Bone marrow (tissue), 2 donors: ENCODE measurements around the gene BTBD7.

Experiments
- DNase-seq, 2 donors: peaks; one replicate each; lab custom pipeline; 2025; lab: John Stamatoyannopoulos, UW

BTBD7 gene

DNA sequence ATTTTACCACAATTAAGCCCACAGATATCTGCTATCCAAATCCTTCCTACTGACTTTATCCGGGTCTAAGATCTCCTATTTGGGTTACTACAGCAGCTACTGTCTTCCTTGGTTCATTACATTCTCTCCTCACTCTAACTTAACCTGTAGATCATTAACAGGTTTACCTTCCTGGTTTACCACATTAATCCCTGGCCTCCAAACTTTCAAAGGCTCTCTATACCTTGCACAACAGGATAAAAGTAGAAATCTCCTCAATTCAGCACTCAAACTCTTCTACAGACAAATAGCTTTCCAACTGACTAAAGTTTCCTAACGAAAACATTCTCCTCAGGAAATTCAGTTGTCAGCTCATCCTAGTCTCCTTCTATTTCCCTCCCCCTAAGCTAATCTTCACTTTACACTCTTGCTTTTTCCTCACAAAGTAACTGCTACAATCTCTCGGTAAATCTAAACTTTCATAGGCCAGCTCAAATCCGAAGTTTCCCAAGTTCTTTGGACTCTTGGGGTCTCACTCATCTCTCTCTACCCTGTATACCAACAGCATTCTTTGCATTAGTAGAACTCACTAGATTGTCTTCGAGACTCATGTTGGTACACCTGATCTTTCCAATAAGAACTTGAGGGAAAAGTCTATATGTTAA, 2.7 kb downstream of the BTBD7 start:
- DNase-seq, result no peak

GRCh38 chr14:93328546-93328945, 4.3 kb downstream of the BTBD7 start:
- no peak for DNase-seq

- no peak for DNase-seq
These were observed 6.6 kb downstream of the BTBD7 start for GRCh38 chr14:93326196-93326595.

DNA sequence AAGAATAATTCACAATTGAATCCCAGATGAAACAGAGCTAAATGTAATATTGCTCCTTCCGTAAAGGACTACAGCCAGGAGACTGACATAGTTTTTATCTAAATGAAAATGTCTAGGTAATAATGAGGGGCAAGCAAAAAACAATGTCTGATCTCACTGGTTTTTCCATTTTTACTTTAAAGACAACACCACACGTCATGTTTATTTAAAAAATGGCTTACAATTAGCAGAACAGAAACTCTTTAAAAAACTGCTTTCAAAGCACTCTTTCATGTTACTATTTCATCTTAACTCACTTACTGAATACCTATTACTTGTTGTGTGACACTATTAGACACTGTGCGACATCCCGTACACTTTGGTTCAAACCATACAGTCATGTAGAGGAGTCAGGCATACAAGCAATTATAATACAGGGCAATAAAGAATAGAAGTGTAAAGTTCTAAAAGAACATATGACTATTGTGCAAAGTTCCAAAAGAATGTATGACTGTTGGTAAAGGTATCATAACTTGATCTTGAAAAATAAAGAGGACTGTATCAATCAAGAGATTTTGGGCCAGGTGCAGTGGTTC, 9.1 kb downstream of the BTBD7 start:
- no peak for DNase-seq

- DNase-seq, result no peak
These were observed 9.8 kb downstream of the BTBD7 start for GRCh38 chr14:93322929-93323599.

DNA sequence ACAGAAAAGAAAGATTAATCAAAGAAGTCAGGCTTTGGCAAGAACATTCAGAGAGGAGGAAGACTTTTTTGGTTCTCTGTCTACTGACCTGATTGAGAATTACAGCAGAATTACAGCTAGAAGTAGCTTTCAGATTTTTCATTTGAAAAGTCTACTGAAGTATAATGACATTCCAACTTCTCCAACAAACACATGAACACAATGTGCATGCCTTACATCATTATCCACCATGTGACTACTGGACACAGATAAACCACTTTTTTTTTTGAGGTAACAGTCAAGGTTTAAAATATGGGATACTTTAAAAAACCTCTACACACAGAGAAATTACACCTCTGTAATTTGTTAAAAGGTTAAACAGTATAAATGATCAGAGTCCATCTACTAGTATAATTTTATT, 12.3 kb downstream of the BTBD7 start:
- no peak for DNase-seq

DNA sequence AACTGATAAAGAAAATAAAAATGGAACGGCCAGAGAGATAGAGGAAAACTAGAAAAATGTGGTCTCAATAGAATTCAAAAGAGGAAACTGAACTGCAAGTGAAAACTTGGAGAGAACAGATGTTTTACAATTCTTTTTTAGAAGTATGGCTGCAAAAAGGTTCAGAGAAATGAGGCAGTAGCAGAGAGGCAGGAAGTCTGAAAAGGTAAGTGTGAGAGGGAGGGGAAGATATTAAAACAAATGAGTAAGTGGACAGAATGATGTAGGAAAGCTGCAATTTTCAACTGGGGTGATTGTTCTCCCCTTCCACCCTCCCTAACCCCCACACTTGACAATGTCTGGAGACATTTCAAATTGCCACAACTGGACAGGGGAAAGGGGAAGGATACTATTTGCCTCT, 12.9 kb downstream of the BTBD7 start:
- DNase-seq, result no peak

DNA sequence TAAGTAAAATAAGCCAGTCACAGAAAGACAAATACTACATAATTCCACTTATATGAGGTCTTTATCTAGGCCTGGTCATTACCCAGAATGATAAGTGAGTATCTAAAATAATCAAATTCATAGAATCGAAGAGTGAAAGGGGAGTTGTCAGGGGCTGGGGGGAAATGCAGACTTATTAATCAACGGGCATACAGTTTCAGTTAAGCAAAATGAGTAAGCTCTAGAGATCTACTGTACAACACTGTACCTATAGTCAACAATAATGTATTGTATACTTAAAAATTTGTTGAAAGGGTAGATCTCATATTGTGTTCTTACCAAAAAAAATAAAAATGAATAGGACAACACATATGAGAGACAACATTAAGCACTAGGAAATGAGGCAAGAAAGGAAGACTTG, 13.3 kb downstream of the BTBD7 start:
- DNase-seq, result no peak

GRCh38 chr14:93318927-93319326, 13.9 kb downstream of the BTBD7 start:
- no peak for DNase-seq

DNA sequence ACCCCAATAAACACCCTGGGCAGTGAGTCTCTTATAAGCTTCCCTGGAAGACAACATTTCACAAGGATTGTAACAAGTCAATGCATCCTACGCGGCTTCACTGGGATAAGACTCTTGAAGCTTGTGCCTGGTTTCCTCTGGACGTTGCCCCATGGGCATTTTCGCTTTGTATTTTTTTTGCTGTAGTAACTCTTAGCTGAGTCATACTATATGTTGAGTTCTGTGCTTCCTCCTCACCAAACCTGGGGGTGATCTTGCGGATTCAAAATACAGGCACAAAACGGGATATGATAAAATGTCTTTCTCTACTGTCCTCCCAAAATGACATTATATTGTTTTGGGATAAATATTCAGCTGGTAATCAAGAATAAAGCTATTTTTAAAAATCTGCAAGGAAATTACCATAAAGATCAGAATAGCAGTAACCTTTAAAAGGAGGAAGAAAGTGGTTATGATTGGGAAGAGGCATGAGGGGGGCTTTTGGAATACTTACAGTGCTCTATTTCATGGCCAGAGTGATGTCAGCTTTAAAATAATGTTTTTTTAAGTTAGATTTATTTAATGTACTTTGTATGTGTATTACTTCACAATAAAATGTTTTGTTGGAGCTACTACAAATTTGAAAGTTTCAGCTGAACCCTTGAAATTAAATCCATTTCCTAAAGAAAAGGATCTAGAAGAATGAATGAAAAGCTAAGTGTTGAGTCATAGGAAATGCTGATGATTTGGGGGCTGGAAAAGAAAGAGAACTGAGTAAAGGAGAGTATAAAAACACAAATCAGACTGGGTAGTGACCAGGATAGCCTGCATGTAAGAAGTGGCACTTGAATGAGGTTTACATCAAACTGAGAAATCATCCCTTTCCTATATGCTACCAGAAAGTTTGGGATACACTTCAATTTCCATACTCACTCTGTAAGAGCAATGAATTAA, 14.7 kb downstream of the BTBD7 start:
- peak in 1 of 2 donors; percentile 71 for DNase-seq

GRCh38 chr14:93317210-93317874, 15.5 kb downstream of the BTBD7 start:
- no peak for DNase-seq

DNA sequence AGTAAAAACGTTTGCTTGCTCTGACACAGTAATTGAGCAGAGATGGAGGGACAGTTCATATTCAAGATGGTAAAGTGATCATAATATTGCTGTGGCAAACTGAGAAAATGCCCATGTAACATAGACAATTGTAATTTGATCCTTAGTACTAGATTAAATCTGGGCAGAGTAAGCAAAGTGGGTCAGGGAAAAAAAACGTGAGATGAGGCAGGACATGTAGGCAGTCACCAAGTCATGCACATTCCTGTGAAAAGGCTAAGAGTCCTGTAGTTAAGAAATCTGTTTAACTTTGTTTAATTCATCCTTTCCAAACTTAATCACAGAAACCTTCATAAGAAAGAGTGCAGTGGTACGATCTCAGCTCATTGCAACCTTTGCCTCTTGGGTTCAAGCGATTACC, 16.1 kb downstream of the BTBD7 start:
- DNase-seq, result no peak

- DNase-seq, result no peak
These were observed 17.3 kb downstream of the BTBD7 start for GRCh38 chr14:93315575-93315974.

DNA sequence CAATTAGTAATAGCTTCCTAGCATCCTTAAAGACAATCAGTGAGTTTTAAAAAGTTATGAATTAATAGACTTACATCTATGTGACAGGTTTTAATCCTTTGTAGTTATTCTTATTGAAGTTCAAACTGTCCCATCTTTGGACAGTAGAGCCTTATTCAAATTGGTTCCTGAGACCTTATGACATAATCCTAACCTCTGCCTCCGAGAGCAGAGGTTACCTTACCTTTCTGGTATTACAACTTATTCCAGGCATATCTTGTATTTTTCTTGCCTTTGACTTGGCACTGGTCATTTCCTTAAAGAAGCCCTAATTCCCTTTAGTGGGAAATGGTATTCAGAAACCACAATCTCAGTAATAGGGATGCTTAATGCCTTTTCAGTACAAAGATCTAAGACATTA, 21.8 kb downstream of the BTBD7 start:
- no peak for DNase-seq

GRCh38 chr14:93309427-93309966, 23.3 kb downstream of the BTBD7 start:
- no peak for DNase-seq

- no peak for DNase-seq
These were observed 24.0 kb downstream of the BTBD7 start for GRCh38 chr14:93308686-93309345.

GRCh38 chr14:93306812-93307211, 26.0 kb downstream of the BTBD7 start:
- no peak for DNase-seq

DNA sequence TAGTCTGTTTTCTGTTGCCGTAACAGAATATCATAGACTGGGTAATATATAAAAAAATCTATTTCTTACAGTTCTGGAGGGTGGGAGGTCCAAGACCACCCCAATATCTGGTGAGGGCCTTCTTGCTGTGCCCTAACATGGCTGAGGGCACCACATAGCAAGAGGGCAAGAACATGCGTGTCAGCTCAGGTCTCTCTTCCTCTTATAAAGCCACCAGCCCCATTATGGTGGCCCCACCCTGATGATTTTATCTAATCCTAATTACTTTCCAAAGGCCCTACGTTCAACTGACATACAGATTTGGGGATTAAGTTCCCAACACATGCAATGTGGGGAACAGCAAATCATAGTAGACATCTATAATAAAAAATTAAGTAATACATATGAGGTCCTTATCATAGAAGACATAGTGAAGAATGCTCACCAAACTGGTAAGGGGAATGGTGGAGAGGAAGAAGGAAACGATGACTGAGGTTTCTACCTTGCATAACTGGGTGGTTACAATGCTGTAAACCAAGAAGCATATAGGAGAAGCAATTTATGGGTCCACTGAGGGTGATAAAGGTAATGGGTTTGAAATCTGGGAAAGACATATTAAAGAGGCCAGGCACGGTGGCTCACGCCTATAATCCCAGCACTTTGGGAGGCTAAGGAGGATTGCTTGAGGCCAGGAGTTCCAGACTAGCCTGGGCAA, 27.0 kb downstream of the BTBD7 start:
- DNase-seq, result no peak

- no peak for DNase-seq
These were observed 28.1 kb downstream of the BTBD7 start for GRCh38 chr14:93304771-93305170.

- no peak for DNase-seq
These were observed 29.2 kb downstream of the BTBD7 start for GRCh38 chr14:93303659-93304058.
